ENCODE results near the gene EIF2D.
A peak's percentile ranks its signal among the peaks of the same experiment; 100 is the strongest.

The EIF2D gene

DNA sequence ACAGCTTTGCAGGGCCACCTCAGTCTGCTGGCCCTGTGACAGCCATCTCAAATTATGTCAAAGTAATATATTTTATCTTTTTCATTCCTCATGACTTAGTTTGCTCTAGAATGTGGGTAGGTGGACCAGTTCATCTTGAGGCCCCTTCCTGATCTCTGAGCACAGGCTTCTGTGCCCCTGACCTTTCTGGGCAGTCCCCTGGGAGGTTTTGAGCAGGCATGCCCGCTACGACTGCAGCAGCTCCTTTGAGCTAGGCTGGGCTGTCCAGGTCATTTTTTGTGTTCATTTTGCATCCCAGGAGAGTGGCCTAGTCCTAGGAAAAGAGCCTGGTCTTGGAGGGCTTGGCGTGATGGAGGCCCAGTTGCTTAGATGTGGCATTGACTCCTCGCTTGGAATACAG lies 42.7 kb downstream of the EIF2D start:
- no peak for DNase-seq (ENCODE audit: low read depth)

DNA sequence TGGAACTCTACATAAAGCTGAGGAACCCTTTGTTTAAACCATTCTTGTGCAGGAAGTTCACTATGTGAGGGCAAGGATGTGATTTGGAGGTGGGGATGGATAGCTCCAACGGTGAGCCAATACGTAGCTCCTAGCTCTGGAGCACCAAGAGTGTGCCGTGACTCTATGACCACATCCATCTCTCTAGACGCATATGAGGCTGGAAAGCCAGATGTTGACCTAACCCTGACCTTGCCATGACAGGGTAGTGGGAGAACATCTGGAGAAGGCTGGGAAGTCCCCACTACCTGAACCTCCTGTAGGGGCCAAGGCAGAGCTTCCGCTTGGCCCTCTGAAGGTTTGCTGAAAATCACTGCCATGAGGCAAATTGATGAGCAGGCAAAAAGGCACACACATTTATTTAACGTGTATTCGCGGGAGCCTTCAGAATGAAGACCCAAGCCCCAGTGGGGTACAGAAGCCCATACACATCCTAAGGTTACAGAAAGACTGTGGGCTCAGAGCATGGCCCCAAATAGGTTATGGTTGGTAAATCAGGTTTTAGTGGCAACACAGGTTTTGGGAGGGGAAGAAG lies 43.4 kb downstream of the EIF2D start:
- no peak for DNase-seq (ENCODE audit: low read depth)

DNA sequence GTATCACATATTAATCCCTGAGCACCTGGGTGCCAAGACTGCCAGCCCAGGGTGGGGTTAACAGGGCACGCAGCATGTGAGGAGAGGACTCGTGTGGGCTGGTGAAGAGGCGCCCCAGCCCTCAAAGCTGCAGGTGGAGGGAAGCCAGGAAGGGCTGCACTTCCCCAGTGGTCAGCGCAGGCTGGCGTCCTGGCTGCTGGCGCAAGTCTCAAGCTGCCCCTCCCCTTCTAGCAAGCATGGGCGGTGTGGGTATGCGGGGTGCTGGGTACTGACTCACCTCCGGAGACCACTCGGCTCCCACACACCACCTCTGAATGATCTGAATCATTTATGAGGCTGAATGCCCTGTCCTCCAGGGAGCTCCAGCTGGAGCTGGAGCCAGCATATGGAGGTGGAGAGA lies 44.0 kb downstream of the EIF2D start:
- DNase-seq (ENCODE audit: low read depth): no peak

DNA sequence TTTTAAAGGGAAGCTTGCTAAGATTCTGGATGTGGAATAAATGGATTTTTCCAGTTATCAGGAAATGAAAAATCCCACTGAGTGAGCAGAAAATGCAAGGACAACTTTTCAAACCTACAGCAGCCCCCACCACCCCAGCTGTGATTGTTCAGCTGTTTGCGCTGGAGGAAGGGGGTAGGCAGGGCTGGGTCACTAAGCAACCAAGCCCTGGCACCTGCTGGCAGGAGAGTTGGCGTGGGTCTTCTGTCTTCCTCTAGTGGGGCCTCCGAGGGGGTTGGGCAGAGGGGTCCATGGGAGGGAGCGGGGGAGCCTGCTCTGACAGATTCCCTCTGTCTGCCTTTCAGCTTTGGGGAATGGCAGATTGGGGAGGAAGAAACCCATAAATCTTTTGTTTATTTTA lies 45.3 kb downstream of the EIF2D start:
- no peak for DNase-seq (ENCODE audit: low read depth)

GRCh38 chr1:206565995-206566394 lies 46.3 kb downstream of the EIF2D start:
- no peak for DNase-seq (ENCODE audit: low read depth)

- no peak for DNase-seq (ENCODE audit: low read depth)
Observed at GRCh38 chr1:206563367-206564207, 48.7 kb downstream of the EIF2D start.

DNA sequence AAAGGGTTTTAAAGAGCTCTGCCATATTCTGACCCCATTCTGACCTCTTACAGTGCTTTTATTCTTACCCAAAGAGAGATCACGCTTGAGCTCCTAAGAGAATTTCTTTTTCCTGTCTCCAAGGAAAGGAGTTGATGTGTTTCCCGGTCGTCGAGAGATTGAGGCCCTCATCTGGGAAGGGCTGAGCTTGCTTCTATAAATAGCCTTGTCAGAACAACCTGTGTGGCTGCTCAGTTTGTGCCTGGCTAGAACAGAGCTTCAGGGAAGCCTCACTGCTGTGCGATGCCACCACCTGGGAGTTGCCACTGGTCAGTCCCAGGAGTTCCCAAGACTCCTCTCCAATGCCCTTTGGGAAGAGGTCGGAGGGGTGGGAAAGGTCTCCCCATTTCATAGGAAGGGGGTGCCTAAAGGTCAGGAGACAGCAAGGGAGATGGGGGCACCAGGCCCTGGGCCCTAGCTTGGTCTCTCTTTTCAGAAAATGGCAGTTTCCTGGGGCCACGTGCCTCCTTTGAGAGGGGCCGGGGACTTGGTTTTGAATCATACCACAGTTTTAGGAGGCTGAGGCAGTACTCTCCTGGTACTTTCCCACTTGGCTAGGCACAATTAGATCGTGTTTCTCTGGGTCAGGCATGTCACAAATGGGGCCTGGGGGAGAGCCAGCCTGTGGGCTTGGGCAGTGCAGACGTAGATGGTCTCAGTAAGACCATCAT lies 52.1 kb downstream of the EIF2D start:
- DNase-seq (ENCODE audit: low read depth): no peak

GRCh38 chr1:206559672-206559995 lies 52.6 kb downstream of the EIF2D start:
- no peak for DNase-seq (ENCODE audit: low read depth)

- DNase-seq (ENCODE audit: low read depth): no peak
Observed at GRCh38 chr1:206558794-206559671, 53.2 kb downstream of the EIF2D start.

DNA sequence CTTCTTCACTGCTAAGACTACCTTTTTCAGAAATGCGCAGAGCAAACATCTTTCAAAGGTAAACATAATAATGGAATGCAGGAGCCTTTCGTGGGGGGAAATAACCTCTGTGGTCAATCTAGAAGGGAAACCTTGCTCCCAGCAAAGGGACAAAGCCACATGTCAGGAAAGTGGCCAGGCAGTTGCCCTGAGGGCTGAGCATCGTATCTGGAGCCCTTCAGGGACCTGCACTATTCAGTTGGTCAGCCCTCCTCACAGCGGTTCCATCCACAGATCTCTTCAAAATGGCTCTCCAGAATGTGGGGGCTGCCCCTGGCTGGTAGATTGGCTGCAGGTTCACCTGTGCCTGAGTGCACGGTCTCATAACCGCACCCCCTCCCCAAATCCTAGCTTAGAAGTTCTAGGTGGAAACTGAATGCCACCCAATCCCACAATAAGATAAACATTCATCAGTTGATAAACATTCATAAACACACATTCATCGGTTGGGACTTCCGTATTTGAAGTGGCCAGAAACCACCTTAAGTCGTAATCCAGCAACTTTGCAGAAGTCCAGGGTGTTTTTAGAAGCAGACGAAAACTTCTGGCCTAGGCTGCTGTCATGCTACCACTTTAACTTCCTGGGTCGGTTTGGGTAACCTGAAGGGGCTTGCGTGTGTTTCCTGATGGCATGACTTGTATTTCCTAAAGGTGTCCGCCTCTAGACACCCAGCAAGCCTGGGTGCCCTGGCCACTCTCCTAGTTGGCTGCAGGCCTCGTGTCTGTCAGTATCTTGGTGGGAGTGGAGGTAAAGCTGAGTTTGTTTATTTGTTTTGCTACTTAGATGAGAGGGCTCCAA lies 54.4 kb downstream of the EIF2D start:
- DNase-seq (ENCODE audit: low read depth): no peak

DNA sequence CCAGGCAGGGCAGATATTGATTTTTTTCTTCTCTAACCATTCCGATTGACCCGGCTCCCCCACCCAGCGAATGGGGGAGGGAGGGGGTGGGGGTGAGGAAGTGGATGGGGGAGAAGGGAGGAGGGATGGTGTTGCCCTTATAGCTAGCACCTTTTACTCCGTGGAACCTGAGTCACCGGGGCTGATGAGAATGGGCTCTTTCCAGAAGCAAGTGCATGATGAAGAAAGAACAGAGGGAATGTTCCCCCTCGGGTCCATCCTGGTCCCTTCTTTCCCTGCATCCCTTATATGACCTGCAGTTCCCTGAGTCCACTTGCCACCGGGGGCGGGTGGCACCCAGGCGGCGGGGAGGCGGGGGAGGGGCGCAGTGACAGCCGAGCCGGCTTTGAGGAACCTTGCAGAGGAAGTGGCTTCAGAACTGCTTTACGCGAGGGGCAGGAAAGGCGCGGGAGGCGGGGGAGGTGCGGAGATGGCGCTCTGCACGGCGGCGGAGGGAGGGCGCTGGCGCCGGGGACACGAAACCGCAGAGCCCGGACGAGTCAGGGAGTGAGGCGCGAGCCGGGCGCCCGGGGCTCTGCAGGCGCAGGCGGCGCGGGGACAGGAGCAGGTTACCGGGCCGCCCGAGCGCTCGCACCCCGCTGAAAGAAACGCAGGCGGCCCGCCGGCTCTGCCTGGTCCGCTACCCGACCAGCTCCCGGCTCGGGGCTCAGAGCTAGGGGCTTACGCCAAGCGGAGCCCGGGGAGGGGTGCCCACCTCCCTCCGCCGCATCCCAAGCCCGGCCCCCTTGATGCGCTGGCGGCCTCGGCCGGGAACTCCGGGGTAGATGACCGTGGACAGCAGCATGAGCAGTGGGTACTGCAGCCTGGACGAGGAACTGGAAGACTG lies 55.3 kb downstream of the EIF2D start:
- DNase-seq (ENCODE audit: low read depth): peak; percentile 86

GRCh38 chr1:206556047-206556749 lies 56.1 kb downstream of the EIF2D start:
- DNase-seq (ENCODE audit: low read depth): no peak

- no peak for DNase-seq (ENCODE audit: low read depth)
Observed at GRCh38 chr1:206555473-206555935, 56.8 kb downstream of the EIF2D start.

- no peak for DNase-seq (ENCODE audit: low read depth)
Observed at GRCh38 chr1:206554701-206555472, 57.4 kb downstream of the EIF2D start.

DNA sequence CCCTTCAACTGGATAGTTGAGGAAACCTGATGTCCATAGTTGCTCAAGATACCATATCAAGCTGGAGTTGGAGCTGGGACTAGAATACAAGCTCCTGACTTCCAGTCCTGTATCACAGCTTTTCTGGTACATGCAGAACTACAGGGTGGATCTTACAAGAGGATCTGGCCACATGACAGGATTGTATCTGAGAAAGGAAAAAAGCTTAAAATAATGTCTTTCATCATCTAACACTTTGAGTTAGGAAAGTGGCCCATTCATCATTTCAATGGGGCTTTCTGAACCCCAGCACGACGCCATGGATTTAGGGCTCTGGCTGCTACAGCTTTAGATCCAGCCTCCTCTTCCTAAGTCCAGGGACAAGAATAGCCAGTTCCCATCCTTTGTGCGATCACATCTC lies 58.1 kb downstream of the EIF2D start:
- DNase-seq (ENCODE audit: low read depth): no peak

DNA sequence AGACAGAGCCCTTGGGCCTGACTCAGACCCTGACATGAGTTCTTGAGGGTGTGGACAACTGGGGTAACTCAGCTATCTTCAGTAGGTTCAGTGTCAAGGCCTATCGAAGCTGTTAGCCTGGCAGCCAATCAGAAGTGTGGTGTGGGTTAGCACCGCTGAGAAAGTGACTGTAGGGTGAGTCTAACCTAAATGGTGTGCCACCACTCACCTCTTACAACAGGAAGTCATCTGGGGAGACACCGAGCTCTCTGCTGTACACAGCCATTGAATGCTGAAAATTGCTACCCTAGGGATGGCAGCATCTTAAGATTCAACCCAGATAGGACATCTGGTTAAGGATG lies 60.3 kb downstream of the EIF2D start:
- peak; percentile 71 for DNase-seq (ENCODE audit: low read depth)

- DNase-seq (ENCODE audit: low read depth): no peak
Observed at GRCh38 chr1:206551296-206551985, 60.8 kb downstream of the EIF2D start.

DNA sequence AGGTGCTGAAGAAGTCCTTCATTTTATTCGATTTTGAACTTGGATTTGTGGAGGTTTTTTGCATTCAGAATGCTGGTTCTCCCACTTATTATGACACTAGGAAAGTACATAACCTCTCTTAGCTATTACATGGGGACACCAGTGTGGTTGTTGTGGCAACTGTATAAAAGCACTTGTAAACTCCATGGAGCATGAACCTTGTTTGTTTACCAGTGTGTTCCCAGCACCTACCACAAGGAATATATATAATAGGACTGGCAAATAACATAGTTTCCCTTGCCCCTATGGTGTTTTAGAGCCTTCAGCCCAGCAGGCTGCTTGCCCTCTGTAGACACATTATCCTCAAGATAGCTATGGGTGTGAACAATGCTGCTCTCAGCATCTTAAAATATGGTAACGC lies 61.8 kb downstream of the EIF2D start:
- no peak for DNase-seq (ENCODE audit: low read depth)
